T-cell (primary cell): ENCODE results near the gene CBFA2T3. TPM values are rescaled to one million over a fixed set of nuclear protein-coding genes. Genes with fewer than 3 reads are reported as not detected.
"Not testable (repeated sequence)": the region's sequence is repeated elsewhere in the genome, so short reads cannot be mapped to it uniquely, and the experiment has no call there.

Source experiments
- ATAC-seq, 4 experiments: fragments of 200-7000 bp in 3 of 4; fragments of 150-1000 bp in 1 of 4; cut with Tn5 transposase; replicated peaks in 1 of 4; 1 replicate in 3 of 4; 2 replicates in 1 of 4; pipeline ENCODE4 v1.10.0; 2021; ENCODE audit warnings: moderate library complexity in 3 of 4, mild to moderate bottlenecking in 2 of 4, moderate number of reproducible peaks in 1 of 4
- CTCF ChIA-PET, 2 donors: fragments of 300-600 bp; sonication (Branson Sonifier 250); formaldehyde crosslinking; loops; one replicate each; lab custom pipeline; 2022; ENCODE audit warnings: antibody characterized with exemption in 2 of 2; lab: Charles Lee
- POLR2A ChIA-PET, 2 donors: fragments of 300-600 bp; sonication (Branson Sonifier 250); formaldehyde crosslinking; loops; one replicate each; lab custom pipeline; 2022; ENCODE audit warnings: antibody characterized with exemption in 2 of 2; lab: Charles Lee
- DNase-seq, 35 experiments: peaks; one replicate each; pipeline versions ENCODE4 v3.0.0 to v3.0.0-alpha.2; 2013 to 2023
- H3K27ac ChIP-seq: one replicate; pipeline ENCODE4 v1.5.1; 2013; ENCODE audit warnings: low read length
- H3K27me3 ChIP-seq, 2 experiments: replicated peaks in 1 of 2; 1 replicate in 1 of 2; 2 replicates in 1 of 2; pipeline versions ENCODE4 v1.6.1 to v1.7.0; 2013; ENCODE audit warnings: low read length in 1 of 2, mixed read lengths in 1 of 2; ENCODE audit not compliant: control insufficient read depth in 2 of 2, insufficient read depth in 2 of 2; ENCODE audit errors: extremely low read depth in 1 of 2
- H3K36me3 ChIP-seq, 2 donors: 1 replicate in 1 of 2; 2 replicates in 1 of 2; pipeline versions ENCODE4 v1.6.1 to v1.7.0; 2013; ENCODE audit warnings: low read length in 1 of 2; ENCODE audit not compliant: control insufficient read depth in 2 of 2, insufficient read depth in 1 of 2; ENCODE audit errors: extremely low read depth in 1 of 2
- H3K4me1 ChIP-seq, 2 experiments: 1 replicate in 1 of 2; 2 replicates in 1 of 2; pipeline versions ENCODE4 v1.6.1 to v1.7.0; 2013; ENCODE audit warnings: low read length in 2 of 2, mixed read lengths in 1 of 2; ENCODE audit not compliant: insufficient read depth in 2 of 2, control insufficient read depth in 1 of 2; ENCODE audit errors: extremely low read depth in 1 of 2
- H3K4me3 ChIP-seq, 2 donors: 1 replicate in 1 of 2; 2 replicates in 1 of 2; pipeline versions ENCODE4 v1.5.1 to v1.7.0; 2013; ENCODE audit warnings: mild to moderate bottlenecking in 2 of 2, low read length in 1 of 2, moderate library complexity in 1 of 2; ENCODE audit not compliant: control insufficient read depth in 1 of 2; ENCODE audit errors: extremely low read depth in 1 of 2
- H3K9me3 ChIP-seq: 2 replicates; pipeline ENCODE4 v1.7.0; 2013
- H3K27ac Mint-ChIP-seq, 2 donors: one replicate each; pipeline ENCODE4 v1.8.0; 2020 to 2021; ENCODE audit warnings: mild to moderate bottlenecking in 2 of 2, mixed read lengths in 2 of 2
- H3K27me3 Mint-ChIP-seq, 2 donors: one replicate each; pipeline ENCODE4 v1.8.0; 2021 to 2022; ENCODE audit warnings: mixed read lengths in 2 of 2
- H3K36me3 Mint-ChIP-seq: one replicate; pipeline ENCODE4 v1.8.0; 2021; ENCODE audit warnings: mixed read lengths
- H3K4me1 Mint-ChIP-seq, 3 donors: one replicate each; pipeline ENCODE4 v1.8.0; 2020 to 2022; ENCODE audit warnings: mixed read lengths in 3 of 3, mild to moderate bottlenecking in 1 of 3
- H3K4me3 Mint-ChIP-seq, 3 donors: one replicate each; pipeline ENCODE4 v1.8.0; 2020 to 2022; ENCODE audit warnings: mild to moderate bottlenecking in 3 of 3, mixed read lengths in 3 of 3, moderate library complexity in 3 of 3
- H3K9me3 Mint-ChIP-seq, 3 donors: one replicate each; pipeline ENCODE4 v1.8.0; 2020 to 2022; ENCODE audit warnings: mixed read lengths in 3 of 3
- WGBS: methylation state at CpG from one replicate; pipeline ENCODE4 v1.1.5; 2013; ENCODE audit warnings: missing lambda C conversion rate; ENCODE audit not compliant: insufficient coverage; 5-methylcytosine and 5-hydroxymethylcytosine counted together
- total RNA-seq, 35 experiments: library from RNA in 6 of 35; stranded (reverse) in 6 of 35; fragments of 120-200 nt in 1 of 35; gene quantifications; one replicate each; pipeline versions ENCODE4 v1.2.1 to v1.2.4 and lab custom pipeline; 2013 to 2026

The CBFA2T3 gene
- total RNA-seq, 5 donors from 2014 or later (not counting 1 experiment from before 2014, with no cell fraction given): 2.0 to 4.0 (median 2.1) TPM

DNA sequence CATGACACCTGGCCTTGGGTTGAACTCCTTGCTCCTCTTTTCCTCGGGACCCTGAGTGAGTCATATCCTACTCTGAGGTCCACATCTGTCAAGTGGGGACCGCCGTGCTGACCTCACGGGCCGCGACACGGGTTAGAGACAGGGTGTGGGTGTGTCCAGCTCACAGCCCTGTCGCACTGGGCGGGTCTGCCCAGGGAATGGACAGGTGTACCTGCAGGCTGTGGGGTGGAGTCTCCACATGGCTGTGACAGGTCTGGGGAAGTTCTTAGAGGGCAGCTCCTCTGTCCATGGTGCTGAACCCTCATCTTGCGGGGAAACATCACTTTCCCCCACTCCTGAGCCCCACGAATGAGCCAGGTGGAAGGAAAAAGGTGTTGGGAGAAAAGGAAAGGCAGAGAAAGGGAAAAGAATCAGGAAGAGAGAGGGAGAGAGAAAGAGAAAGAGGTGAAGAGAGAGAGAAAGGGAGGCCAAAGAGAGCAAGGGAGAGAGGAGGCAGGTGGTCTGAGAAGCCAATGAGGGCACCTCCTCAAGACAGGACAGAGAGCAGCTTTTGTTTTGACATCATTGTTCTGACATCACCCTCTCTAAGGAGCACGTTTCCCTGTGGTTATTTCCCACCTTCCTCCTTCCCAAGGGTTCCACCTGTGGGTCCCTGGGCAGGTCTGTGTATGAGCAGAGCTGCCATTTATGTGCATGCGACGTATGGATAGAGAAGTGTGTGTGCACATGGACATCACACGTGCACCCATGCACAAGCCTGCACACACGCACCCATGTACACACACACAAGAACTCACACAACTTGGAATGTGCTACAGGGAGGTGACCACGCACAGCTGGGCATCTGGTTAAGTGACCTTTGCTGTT is 32.6 kb upstream of the CBFA2T3 start:
- no peaks in the 10 kb centered on the region for H3K36me3 ChIP-seq
- no peak overlapping the region for H3K4me3 ChIP-seq
- no peak overlapping the region for H3K27ac ChIP-seq
- ATAC-seq (peak in 1 of 4 experiments; percentile 24), DNase-seq (peak in 17 of 35 experiments; percentile 18 to 66 (median 27))
- Mint-ChIP-seq H3K9me3 (peaks cover 0 to 4% (median 0%) of the 10 kb centered on the region in 3 donors), H3K4me3 (no peak overlapping the region), H3K4me1 (peaks cover 2 to 11% (median 2%) of the 10 kb centered on the region in 3 donors), H3K36me3 (no peaks in the 10 kb centered on the region), H3K27me3 (peaks cover 26 to 36% of the 10 kb centered on the region in 2 donors), H3K27ac (no peak overlapping the region)
- WGBS: 56% methylated on average over 9 of the region's 17 CpGs
- CTCF ChIA-PET: no interaction called here
- H3K9me3 ChIP-seq: no peaks in the 10 kb centered on the region
- POLR2A ChIA-PET: no interaction called here
- peaks cover 0 to 60% of the 10 kb centered on the region in 2 experiments for H3K27me3 ChIP-seq
- no peaks in the 10 kb centered on the region for H3K4me1 ChIP-seq

DNA sequence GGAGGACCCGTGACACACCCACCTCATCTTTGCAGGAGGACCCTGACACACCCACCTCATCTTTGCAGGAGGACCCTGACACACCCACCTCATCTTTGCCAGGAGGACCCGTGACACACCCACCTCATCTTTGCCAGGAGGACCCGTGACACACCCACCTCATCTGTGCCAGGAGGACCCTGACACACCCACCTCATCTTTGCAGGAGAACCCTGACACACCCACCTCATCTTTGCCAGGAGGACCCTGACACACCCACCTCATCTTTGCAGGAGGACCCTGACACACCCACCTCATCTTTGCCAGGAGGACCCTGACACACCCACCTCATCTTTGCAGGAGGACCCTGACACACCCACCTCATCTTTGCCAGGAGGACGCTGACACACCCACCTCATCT is 31.8 kb upstream of the CBFA2T3 start:
- H3K9me3 Mint-ChIP-seq, POLR2A ChIA-PET, H3K4me1 ChIP-seq, ATAC-seq, H3K4me3 Mint-ChIP-seq, H3K4me3 ChIP-seq, H3K27ac ChIP-seq, DNase-seq, H3K27ac Mint-ChIP-seq, H3K36me3 ChIP-seq, CTCF ChIA-PET, H3K36me3 Mint-ChIP-seq, H3K9me3 ChIP-seq: not testable (repeated sequence)
- peaks cover 6 to 19% (median 6%) of the 10 kb centered on the region in 3 donors for H3K4me1 Mint-ChIP-seq
- 84% methylated on average over 3 of the region's 4 CpGs for WGBS
- H3K27me3 Mint-ChIP-seq: peaks cover 24 to 40% of the 10 kb centered on the region in 2 donors
- H3K27me3 ChIP-seq: peaks cover 0 to 62% of the 10 kb centered on the region in 2 experiments

- no peak overlapping the region for H3K4me3 ChIP-seq
- no peak overlapping the region for H3K27ac ChIP-seq
- no peaks in the 10 kb centered on the region for H3K36me3 ChIP-seq
- Mint-ChIP-seq H3K9me3 (peaks cover 0 to 4% (median 0%) of the 10 kb centered on the region in 3 donors), H3K27ac (no peak overlapping the region), H3K27me3 (peaks cover 13 to 31% of the 10 kb centered on the region in 2 donors), H3K4me1 (peaks cover 6 to 12% (median 6%) of the 10 kb centered on the region in 3 donors), H3K4me3 (no peak overlapping the region), H3K36me3 (no peaks in the 10 kb centered on the region)
- no peaks in the 10 kb centered on the region for H3K9me3 ChIP-seq
- WGBS: 38% methylated on average over 3 of the region's 9 CpGs
- no peak for ATAC-seq
- DNase-seq: no peak
- ChIA-PET POLR2A (no interaction called here), CTCF (no interaction called here)
- H3K4me1 ChIP-seq: no peaks in the 10 kb centered on the region
- H3K27me3 ChIP-seq: peaks cover 0 to 57% of the 10 kb centered on the region in 2 experiments
Measured at GRCh38 chr16:89007371-89008249, 30.6 kb upstream of the CBFA2T3 start.

GRCh38 chr16:89006036-89006752 is 29.2 kb upstream of the CBFA2T3 start:
- H3K36me3 ChIP-seq: no peaks in the 10 kb centered on the region
- no peak overlapping the region for H3K4me3 Mint-ChIP-seq

DNA sequence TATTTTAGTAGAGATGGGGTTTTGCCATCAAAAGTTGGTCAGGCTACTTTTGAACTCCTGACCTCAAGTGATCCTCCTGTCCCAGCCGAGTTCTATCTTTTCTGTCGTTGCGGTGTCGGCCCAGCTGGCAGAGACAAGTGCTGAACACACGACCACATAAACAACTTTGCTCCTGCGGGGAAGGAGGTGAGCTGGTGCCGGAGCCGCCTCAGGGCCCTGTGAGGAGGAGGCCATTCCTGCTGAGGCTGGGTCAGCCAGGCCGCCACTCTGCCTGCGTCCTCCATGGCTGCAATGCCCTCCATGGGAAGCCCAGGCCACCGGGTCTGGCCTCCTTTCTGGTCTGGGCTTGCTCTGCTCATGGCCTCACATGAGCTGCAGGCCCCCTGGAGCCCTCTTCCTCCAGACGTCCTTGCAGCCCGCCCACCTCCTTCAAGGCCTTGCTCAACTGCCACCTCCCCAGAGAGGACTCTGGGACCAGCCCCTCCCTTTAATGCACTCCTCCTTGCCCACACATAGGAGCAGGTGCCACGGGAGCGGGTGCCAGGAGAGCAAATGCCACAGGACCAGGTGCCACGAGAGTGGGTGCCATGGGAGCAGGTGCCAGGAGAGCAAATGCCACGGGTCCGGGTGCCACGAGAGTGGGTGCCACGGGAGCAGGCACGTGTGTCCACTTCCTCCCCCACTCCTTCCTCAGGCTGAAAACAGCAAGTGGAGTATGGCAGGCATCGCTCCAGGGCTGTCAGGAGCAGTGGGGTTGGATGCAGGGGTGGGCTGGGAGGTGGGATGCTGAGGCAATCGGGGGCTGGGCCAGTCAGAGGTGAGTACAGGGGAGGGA is 28.4 kb upstream of the CBFA2T3 start:
- no peak overlapping the region for H3K4me3 ChIP-seq
- Mint-ChIP-seq H3K36me3 (no peaks in the 10 kb centered on the region), H3K27me3 (peaks cover 13 to 30% of the 10 kb centered on the region in 2 donors), H3K27ac (no peak overlapping the region), H3K9me3 (peaks cover 0 to 4% (median 0%) of the 10 kb centered on the region in 3 donors), H3K4me1 (peaks cover 6 to 12% (median 7%) of the 10 kb centered on the region in 3 donors), H3K4me3 (no peak overlapping the region)
- WGBS: 89% methylated on average over 10 of the region's 23 CpGs
- no peaks in the 10 kb centered on the region for H3K36me3 ChIP-seq
- ChIA-PET CTCF (no interaction called here), POLR2A (no interaction called here)
- no peaks in the 10 kb centered on the region for H3K9me3 ChIP-seq
- ATAC-seq (no peak), DNase-seq (no peak)
- peaks cover 0 to 69% of the 10 kb centered on the region in 2 experiments for H3K27me3 ChIP-seq
- no peak overlapping the region for H3K27ac ChIP-seq
- no peaks in the 10 kb centered on the region for H3K4me1 ChIP-seq

More at GRCh38 chr16:89006036-89006752, 29.2 kb upstream of the CBFA2T3 start:
- Histone ChIP-seq H3K27me3 (peaks cover 0 to 65% of the 10 kb centered on the region in 2 experiments), H3K4me1 (no peaks in the 10 kb centered on the region), H3K4me3 (no peak overlapping the region), H3K9me3 (no peaks in the 10 kb centered on the region), H3K27ac (no peak overlapping the region)
- peaks cover 0 to 4% (median 0%) of the 10 kb centered on the region in 3 donors for H3K9me3 Mint-ChIP-seq
- H3K27me3 Mint-ChIP-seq: peaks cover 13 to 30% of the 10 kb centered on the region in 2 donors
- no peak for ATAC-seq
- H3K27ac Mint-ChIP-seq: no peak overlapping the region
- 85% methylated on average over 18 of the region's 24 CpGs for WGBS
- CTCF ChIA-PET: no interaction called here
- POLR2A ChIA-PET: no interaction called here
- H3K4me1 Mint-ChIP-seq: peaks cover 6 to 12% (median 6%) of the 10 kb centered on the region in 3 donors
- no peaks in the 10 kb centered on the region for H3K36me3 Mint-ChIP-seq
- no peak for DNase-seq
